ENCODE data around the gene ATP11A.
"Not testable (repeated sequence)": the region's sequence is repeated elsewhere in the genome, so short reads cannot be mapped to it uniquely, and the experiment has no call there.

ATP11A gene

DNA sequence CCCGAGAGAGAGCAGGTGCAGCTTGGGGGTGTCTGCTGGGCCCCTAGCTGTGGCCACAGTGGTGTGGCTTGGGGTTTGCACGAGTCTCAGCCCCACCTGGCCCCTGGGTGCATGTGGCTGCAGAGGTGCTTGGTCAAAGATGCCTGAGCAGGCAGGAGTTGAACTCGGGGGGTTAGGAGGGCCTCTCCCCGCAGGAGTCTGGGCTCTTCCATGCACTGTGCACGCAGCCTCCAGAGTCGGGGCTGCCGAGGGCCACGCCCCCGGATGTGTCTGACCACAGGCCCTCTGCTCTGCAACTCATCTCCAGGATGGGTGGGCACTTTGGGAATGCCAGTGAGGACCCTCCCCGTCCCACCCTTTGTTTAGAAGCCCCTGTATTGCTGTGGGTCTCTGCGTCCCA lies 187.7 kb downstream of the ATP11A start:
- Histone ChIP-seq H3K27me3 (ENCODE audit: low read depth) (no peaks in the 10 kb centered on the region), H3K9me3 (no peaks in the 10 kb centered on the region), H3K4me1 (no peaks in the 10 kb centered on the region), H3K36me3 (replicated peaks) (0 out of 2 replicates have a peak, but pooled peaks cover 5% of the 10 kb centered on the region), H3K4me3 (no peak overlapping the region)
- no peak for DNase-seq (ENCODE audit: low spot score in 2 of 2)
- in situ Hi-C loops (cut with MboI; ENCODE audit: low sequenced_read_pairs): loop anchor here (10.0 kb wide), 1 partner anchor 233 kb away; no protein-coding TSS in a partner anchor

GRCh38 chr13:112877976-112878955 lies 188.4 kb downstream of the ATP11A start:
- in situ Hi-C loops (cut with MboI; ENCODE audit: low sequenced_read_pairs): loop anchor here (10.0 kb wide), 1 partner anchor 233 kb away; no protein-coding TSS in a partner anchor
- 0 out of 2 replicates have a peak, but pooled peaks cover 5% of the 10 kb centered on the region for H3K36me3 ChIP-seq (replicated peaks)

DNA sequence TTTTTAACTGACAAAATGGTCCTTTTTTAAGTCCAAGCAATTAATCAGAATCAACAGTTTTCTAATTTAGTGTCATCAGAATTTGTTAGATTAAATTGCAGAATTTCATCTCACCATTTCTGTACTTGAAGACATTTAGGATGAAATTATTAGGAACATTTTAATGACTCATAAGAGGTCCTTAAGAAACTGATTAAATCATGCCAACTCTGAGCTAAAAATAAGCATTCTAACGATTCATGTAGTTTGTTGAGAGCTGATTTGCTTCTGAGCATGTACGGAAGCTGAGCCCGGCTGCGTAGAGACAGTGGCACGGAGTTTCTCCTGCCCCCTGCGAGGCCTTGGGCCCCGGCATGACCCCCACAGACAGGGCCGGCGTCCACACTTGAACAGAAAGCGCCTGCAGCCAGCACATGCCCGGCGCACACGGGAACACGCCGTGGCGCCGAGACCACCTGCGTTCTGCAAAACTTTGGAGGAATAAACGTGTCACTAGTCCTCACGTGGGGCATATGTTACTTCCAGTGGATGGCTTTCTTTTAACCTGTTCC lies 189.5 kb downstream of the ATP11A start:
- in situ Hi-C loops (cut with MboI; ENCODE audit: low sequenced_read_pairs): loop anchor here (10.0 kb wide), 1 partner anchor 235 kb away; no protein-coding TSS in a partner anchor
- Histone ChIP-seq H3K4me3 (no peak overlapping the region), H3K4me1 (no peaks in the 10 kb centered on the region), H3K9me3 (no peaks in the 10 kb centered on the region), H3K36me3 (replicated peaks) (0 out of 2 replicates have a peak, but pooled peaks cover 5% of the 10 kb centered on the region), H3K27me3 (ENCODE audit: low read depth) (no peaks in the 10 kb centered on the region)
- DNase-seq (ENCODE audit: low spot score in 2 of 2): no peak

More at GRCh38 chr13:112877976-112878955, 188.4 kb downstream of the ATP11A start:
- H3K4me3 ChIP-seq: no peak overlapping the region
- no peak for DNase-seq (ENCODE audit: low spot score in 2 of 2)
- no peaks in the 10 kb centered on the region for H3K9me3 ChIP-seq
- no peaks in the 10 kb centered on the region for H3K4me1 ChIP-seq
- no peaks in the 10 kb centered on the region for H3K27me3 ChIP-seq (ENCODE audit: low read depth)

- H3K36me3 ChIP-seq (replicated peaks): 0 out of 2 replicates have a peak, but pooled peaks cover 6% of the 10 kb centered on the region
- no peaks in the 10 kb centered on the region for H3K4me1 ChIP-seq
- no peaks in the 10 kb centered on the region for H3K27me3 ChIP-seq (ENCODE audit: low read depth)
- no peak overlapping the region for H3K4me3 ChIP-seq
- in situ Hi-C loops (cut with MboI; ENCODE audit: low sequenced_read_pairs): no loop called here
- H3K9me3 ChIP-seq: no peaks in the 10 kb centered on the region
- DNase-seq (ENCODE audit: low spot score in 2 of 2): no peak
These were observed 190.4 kb downstream of the ATP11A start for GRCh38 chr13:112880221-112880641.

- in situ Hi-C loops (cut with MboI; ENCODE audit: low sequenced_read_pairs): no loop called here
- Histone ChIP-seq H3K4me1 (no peaks in the 10 kb centered on the region), H3K36me3 (replicated peaks) (0 out of 2 replicates have a peak, but pooled peaks cover 6% of the 10 kb centered on the region), H3K4me3 (no peak overlapping the region), H3K27me3 (ENCODE audit: low read depth) (no peaks in the 10 kb centered on the region), H3K9me3 (no peaks in the 10 kb centered on the region)
- no peak for DNase-seq (ENCODE audit: low spot score in 2 of 2)
These were observed 191.2 kb downstream of the ATP11A start for GRCh38 chr13:112880976-112881540.

DNA sequence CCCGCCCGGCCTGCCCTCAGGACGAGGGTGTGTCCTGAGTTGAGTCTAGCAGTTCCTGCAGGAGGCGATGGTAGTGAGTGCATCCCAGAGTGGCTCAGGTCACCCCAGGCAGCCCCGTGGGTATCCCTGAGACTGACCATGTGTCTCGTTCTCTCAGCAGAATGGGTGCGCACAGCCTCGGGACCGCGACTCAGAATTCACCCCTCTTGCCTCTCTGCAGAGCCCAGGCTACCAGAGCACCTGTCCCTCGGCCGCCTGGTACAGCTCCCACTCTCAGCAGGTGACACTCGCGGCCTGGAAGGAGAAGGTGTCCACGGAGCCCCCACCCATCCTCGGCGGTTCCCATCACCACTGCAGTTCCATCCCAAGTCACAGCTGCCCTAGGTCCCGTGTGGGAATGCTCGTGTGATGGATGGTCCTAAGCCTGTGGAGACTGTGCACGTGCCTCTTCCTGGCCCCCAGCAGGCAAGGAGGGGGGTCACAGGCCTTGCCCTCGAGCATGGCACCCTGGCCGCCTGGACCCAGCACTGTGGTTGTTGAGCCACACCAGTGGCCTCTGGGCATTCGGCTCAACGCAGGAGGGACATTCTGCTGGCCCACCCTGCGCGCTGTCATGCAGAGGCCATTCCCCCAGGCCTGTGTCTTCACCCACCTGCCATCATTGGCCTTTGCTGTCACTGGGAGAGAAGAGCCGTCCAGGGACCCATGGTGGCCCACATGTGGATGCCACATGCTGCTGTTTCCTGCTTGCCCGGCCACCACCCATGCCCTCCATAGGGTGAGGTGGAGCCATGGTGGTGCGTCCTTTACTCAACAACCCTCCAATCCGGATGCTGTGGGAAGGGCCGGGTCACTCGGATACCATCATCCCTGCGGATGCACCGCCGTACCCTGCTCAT lies 192.1 kb downstream of the ATP11A start:
- DNase-seq (ENCODE audit: low spot score in 2 of 2): no peak
- no peaks in the 10 kb centered on the region for H3K9me3 ChIP-seq
- H3K27me3 ChIP-seq (ENCODE audit: low read depth): no peaks in the 10 kb centered on the region
- H3K4me1 ChIP-seq: no peaks in the 10 kb centered on the region
- 0 out of 2 replicates have a peak, but pooled peaks cover 6% of the 10 kb centered on the region for H3K36me3 ChIP-seq (replicated peaks)
- in situ Hi-C loops (cut with MboI; ENCODE audit: low sequenced_read_pairs): no loop called here
- no peak overlapping the region for H3K4me3 ChIP-seq

GRCh38 chr13:112882555-112883024 lies 192.8 kb downstream of the ATP11A start:
- in situ Hi-C loops (cut with MboI; ENCODE audit: low sequenced_read_pairs): no loop called here
- 0 out of 2 replicates have a peak, but pooled peaks cover 6% of the 10 kb centered on the region for H3K36me3 ChIP-seq (replicated peaks)
- H3K27me3 ChIP-seq (ENCODE audit: low read depth): no peaks in the 10 kb centered on the region
- no peaks in the 10 kb centered on the region for H3K9me3 ChIP-seq
- no peaks in the 10 kb centered on the region for H3K4me1 ChIP-seq
- no peak for DNase-seq (ENCODE audit: low spot score in 2 of 2)
- no peak overlapping the region for H3K4me3 ChIP-seq

DNA sequence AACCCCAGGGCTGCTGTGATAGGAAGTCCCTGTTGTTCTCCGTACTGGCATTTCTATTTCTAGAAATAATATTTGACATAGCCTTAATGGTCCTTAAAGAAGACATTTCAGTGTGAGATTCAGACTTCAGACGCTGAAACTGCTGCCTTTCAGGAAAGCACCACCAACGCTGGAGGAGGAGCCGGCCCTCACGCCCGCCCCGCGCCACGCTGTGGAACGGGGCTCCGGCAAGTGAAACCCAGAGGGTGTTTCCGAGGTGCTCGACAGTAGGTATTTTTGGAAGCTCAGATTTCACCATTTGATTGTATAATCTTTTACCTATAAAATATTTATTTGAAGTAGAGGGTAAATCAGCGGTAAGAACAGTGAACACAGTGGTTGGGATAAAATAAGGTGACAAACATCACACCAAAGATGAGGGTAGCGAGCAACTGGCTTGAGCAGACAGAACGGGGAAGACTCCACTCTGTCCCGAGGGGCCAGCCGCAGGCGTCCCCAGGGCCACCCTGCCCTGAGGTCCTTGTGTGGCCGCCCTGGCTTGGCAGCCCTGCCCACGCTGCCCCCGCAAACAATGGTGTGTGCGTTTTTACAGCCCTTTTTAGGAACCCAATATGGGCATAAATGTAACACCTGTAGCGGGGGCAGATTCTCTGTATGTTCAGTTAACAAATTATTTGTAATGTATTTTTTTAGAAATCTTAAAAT lies 193.6 kb downstream of the ATP11A start:
- no peaks in the 10 kb centered on the region for H3K27me3 ChIP-seq (ENCODE audit: low read depth)
- no peaks in the 10 kb centered on the region for H3K9me3 ChIP-seq
- 0 out of 2 replicates have a peak, but pooled peaks cover 5% of the 10 kb centered on the region for H3K36me3 ChIP-seq (replicated peaks)
- H3K4me1 ChIP-seq: no peaks in the 10 kb centered on the region
- in situ Hi-C loops (cut with MboI; ENCODE audit: low sequenced_read_pairs): no loop called here
- no peak for DNase-seq (ENCODE audit: low spot score in 2 of 2)
- H3K4me3 ChIP-seq: no peak overlapping the region

DNA sequence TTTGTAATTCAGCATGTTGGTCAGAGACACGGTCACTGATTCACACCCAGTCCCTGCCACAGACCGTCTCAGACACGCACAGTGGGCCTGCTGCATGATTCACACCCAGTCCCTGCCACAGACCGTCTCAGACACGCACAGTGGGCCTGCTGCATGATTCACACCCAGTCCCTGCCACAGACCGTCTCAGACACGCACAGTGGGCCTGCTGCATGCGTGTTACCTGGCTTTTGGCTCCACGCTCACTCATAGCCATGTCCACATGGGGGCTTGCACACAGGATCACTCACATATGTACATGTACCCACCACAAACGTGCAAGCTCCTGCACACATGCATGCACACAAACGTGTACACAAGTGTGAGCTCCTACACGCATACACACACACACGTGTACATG lies 194.9 kb downstream of the ATP11A start:
- not testable (repeated sequence) for H3K36me3 ChIP-seq (replicated peaks)

DNA sequence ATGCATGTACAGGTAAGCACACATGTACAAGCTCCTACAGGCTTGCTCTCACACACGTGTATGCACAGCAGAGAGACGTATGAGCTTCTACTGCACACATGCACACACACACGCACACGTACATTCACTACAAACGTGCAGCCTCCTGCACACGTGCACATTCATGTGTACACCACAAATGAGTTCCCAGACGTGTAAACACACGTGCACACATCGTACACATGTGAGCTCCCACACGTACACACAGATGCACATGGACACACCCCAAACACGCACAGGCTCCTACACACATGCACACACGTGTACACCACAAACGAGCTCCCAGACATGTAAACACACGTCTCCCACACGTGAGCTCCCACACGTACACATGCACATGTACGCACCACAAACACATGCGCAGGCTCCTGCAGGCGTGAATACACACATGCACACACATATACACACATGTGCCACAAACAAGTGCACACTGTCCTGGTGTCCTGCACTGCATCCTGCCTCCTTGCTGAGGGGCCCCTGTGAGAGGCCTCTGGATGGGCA lies 195.5 kb downstream of the ATP11A start:
- in situ Hi-C loops (cut with MboI; ENCODE audit: low sequenced_read_pairs): no loop called here
- no peak for DNase-seq (ENCODE audit: low spot score in 2 of 2)
- H3K27me3 ChIP-seq (ENCODE audit: low read depth): no peaks in the 10 kb centered on the region

More for the DNA sequence above, 194.9 kb downstream of the ATP11A start:
- H3K9me3 ChIP-seq; DNase-seq (ENCODE audit: low spot score in 2 of 2); H3K27me3 ChIP-seq (ENCODE audit: low read depth); in situ Hi-C loops (cut with MboI; ENCODE audit: low sequenced_read_pairs); H3K4me1 ChIP-seq; H3K4me3 ChIP-seq: not testable (repeated sequence)

GRCh38 chr13:112885782-112886268 lies 196.0 kb downstream of the ATP11A start:
- in situ Hi-C loops (cut with MboI; ENCODE audit: low sequenced_read_pairs): no loop called here
- Histone ChIP-seq H3K27me3 (ENCODE audit: low read depth) (no peaks in the 10 kb centered on the region), H3K4me3 (no peak overlapping the region), H3K9me3 (no peaks in the 10 kb centered on the region), H3K4me1 (no peaks in the 10 kb centered on the region), H3K36me3 (replicated peaks) (0 out of 2 replicates have a peak, but pooled peaks cover 3% of the 10 kb centered on the region)
- no peak for DNase-seq (ENCODE audit: low spot score in 2 of 2)

More for the DNA sequence above, 195.5 kb downstream of the ATP11A start:
- Histone ChIP-seq H3K36me3 (replicated peaks) (0 out of 2 replicates have a peak, but pooled peaks cover 3% of the 10 kb centered on the region), H3K4me3 (no peak overlapping the region), H3K4me1 (no peaks in the 10 kb centered on the region), H3K9me3 (no peaks in the 10 kb centered on the region)

DNA sequence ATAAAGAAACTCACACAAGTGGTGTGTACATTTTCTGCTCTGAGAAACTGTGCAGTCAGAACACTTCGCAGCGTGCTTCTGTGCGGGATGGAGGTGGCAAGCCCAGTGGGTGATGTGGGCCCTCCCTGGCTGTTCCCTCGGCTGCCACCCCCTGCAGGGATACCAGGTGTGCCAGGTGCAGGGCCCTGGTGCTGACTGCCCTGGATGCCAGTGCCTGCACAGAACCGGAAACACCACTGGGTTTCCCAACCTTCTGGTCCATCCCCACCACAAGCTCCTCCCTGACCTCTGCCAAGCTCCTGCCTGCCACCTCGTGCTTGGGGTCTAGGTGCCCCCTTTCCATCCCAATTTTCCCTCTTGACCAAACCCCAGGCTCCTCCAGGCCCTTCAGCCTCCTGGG lies 197.3 kb downstream of the ATP11A start:
- Histone ChIP-seq H3K27me3 (ENCODE audit: low read depth) (no peaks in the 10 kb centered on the region), H3K36me3 (replicated peaks) (0 out of 2 replicates have a peak, but pooled peaks cover 3% of the 10 kb centered on the region), H3K4me1 (no peaks in the 10 kb centered on the region), H3K9me3 (no peaks in the 10 kb centered on the region), H3K4me3 (no peak overlapping the region)
- in situ Hi-C loops (cut with MboI; ENCODE audit: low sequenced_read_pairs): no loop called here
- no peak for DNase-seq (ENCODE audit: low spot score in 2 of 2)
